Bronchial epithelial cell (primary cell): Measurements from ENCODE around the gene PKD1L1. TPM values are rescaled to one million over a fixed set of nuclear protein-coding genes. Genes with fewer than 3 reads are reported as not detected.

Source experiments
- DNase-seq: peaks from one replicate; pipeline ENCODE4 v3.0.0-alpha.2; 2010; ENCODE audit warnings: low read depth
- FAIRE-seq: peaks from 2 replicates; lab custom pipeline; 2011; peaks lifted over from hg19 to GRCh38; lab: Jason Lieb, UNC
- H3K27me3 ChIP-seq: 2 replicates; pipeline ENCODE4 v1.5.1; 2011; ENCODE audit warnings: low read length; ENCODE audit not compliant: control insufficient read depth, insufficient read depth
- H3K36me3 ChIP-seq: 2 replicates; pipeline ENCODE4 v1.5.1; 2011; ENCODE audit warnings: low read length; ENCODE audit not compliant: control insufficient read depth, insufficient read depth
- H3K4me3 ChIP-seq: 2 replicates; pipeline ENCODE4 v1.5.1; 2011; ENCODE audit warnings: mild to moderate bottlenecking, low read depth, low read length, control low read depth
- total RNA-seq: library from RNA; depleted of rRNA; stranded (reverse); fragments of >200 nt; gene quantifications from 2 replicates; pipeline ENCODE4 v1.2.1, GENCODE V29; 2014
- TF ChIP-seq, protein P1 (sequence below): IDR thresholded peaks from 2 replicates; pipeline ENCODE4 v1.5.1; 2011; ENCODE audit warnings: mild to moderate bottlenecking, moderate library complexity, low read length, control low read depth, inconsistent platforms; ENCODE audit not compliant: insufficient read depth, severe bottlenecking

The PKD1L1 gene
- total RNA-seq, 1 donor from 2014 or later = under 0.01 TPM

DNA sequence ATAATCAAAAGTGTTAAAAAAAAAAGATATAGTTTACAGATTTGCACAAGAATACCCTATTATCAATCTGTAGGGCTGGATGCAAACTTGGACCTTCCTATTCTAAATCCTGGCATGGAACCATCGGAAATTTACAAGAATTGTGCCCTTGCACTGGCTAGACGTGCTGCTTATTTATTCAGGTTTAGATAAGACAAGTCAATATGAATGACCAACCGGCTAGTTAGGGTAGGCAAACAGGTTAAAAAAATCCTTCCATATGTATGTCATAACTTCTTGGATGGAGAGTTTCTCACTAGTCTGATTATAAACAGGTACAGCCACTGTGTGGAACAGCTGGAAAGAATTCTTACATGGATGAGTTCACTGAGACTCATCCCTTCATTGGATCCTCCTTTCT, 41.4 kb downstream of the PKD1L1 start:
- DNase-seq = no peak
- H3K36me3 ChIP-seq = no peaks in the 10 kb centered on the region
- FAIRE-seq = no peak
- no peaks in the 10 kb centered on the region for H3K27me3 ChIP-seq
- TF ChIP-seq, protein P1, sequence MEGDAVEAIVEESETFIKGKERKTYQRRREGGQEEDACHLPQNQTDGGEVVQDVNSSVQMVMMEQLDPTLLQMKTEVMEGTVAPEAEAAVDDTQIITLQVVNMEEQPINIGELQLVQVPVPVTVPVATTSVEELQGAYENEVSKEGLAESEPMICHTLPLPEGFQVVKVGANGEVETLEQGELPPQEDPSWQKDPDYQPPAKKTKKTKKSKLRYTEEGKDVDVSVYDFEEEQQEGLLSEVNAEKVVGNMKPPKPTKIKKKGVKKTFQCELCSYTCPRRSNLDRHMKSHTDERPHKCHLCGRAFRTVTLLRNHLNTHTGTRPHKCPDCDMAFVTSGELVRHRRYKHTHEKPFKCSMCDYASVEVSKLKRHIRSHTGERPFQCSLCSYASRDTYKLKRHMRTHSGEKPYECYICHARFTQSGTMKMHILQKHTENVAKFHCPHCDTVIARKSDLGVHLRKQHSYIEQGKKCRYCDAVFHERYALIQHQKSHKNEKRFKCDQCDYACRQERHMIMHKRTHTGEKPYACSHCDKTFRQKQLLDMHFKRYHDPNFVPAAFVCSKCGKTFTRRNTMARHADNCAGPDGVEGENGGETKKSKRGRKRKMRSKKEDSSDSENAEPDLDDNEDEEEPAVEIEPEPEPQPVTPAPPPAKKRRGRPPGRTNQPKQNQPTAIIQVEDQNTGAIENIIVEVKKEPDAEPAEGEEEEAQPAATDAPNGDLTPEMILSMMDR = no peak
- no peak overlapping the region for H3K4me3 ChIP-seq

GRCh38 chr7:47905076-47905920, 43.0 kb downstream of the PKD1L1 start:
- DNase-seq (no peak), FAIRE-seq (no peak)
- Histone ChIP-seq H3K27me3 (no peaks in the 10 kb centered on the region), H3K36me3 (no peaks in the 10 kb centered on the region), H3K4me3 (no peak overlapping the region)
- TF ChIP-seq, protein P1 = no peak

- Histone ChIP-seq H3K36me3 (no peaks in the 10 kb centered on the region), H3K4me3 (no peak overlapping the region), H3K27me3 (no peaks in the 10 kb centered on the region)
- FAIRE-seq (no peak), DNase-seq (no peak)
- TF ChIP-seq, protein P1 = no peak
Measured at GRCh38 chr7:47902013-47902412, 46.3 kb downstream of the PKD1L1 start.

- FAIRE-seq (no peak), DNase-seq (no peak)
- Histone ChIP-seq H3K36me3 (no peaks in the 10 kb centered on the region), H3K27me3 (no peaks in the 10 kb centered on the region), H3K4me3 (no peak overlapping the region)
- TF ChIP-seq, protein P1 = no peak
Measured at GRCh38 chr7:47901542-47901941, 46.7 kb downstream of the PKD1L1 start.

DNA sequence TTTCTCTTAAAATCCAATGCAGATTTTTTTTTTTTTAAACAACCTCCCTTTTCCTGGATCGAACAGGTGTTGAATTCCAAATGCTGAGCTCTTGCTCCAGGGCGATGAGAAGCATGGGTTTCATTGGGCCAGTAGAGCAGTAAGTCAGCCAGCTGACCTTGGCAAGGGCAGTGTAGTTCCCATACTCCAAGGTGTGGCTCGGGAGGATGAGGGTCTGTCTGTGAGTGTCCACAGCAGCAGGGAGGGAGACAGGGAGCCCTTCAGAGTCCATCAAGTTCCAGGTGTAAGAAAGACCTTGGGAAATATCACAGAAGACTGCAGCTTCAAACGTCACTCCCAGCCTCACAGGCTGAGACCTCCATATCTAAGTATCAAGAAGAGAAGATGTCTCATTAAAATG, 50.4 kb downstream of the PKD1L1 start:
- TF ChIP-seq, protein P1 = no peak
- Histone ChIP-seq H3K4me3 (no peak overlapping the region), H3K36me3 (no peaks in the 10 kb centered on the region), H3K27me3 (no peaks in the 10 kb centered on the region)
- FAIRE-seq (no peak), DNase-seq (no peak)
